Activated T-cell treated with anti-CD3 and anti-CD28 coated beads, Interleukin-2, amount 50 U/mL, for 72 hours (primary cell): ENCODE data around the gene COMMD4. TPM values are rescaled to one million over a fixed set of nuclear protein-coding genes. Genes with fewer than 3 reads are reported as not detected.

Experiments
- ATAC-seq, 2 donors: fragments of 150-1000 bp; cut with Tn5 transposase; replicated peaks in 1 of 2; 2 replicates each; pipeline ENCODE4 v1.10.0; 2021; ENCODE audit warnings: moderate library complexity in 2 of 2, mild to moderate bottlenecking in 1 of 2
- DNase-seq, 2 donors: peaks; one replicate each; pipeline ENCODE4 v3.0.0; 2021 to 2022; ENCODE audit warnings: mixed read lengths in 1 of 2
- H3K27ac Mint-ChIP-seq: one replicate; pipeline ENCODE4 v1.8.0; 2022; ENCODE audit warnings: mild to moderate bottlenecking, moderate library complexity, mixed read lengths
- H3K27me3 Mint-ChIP-seq: one replicate; pipeline ENCODE4 v1.8.0; 2022; ENCODE audit warnings: low read depth, mixed read lengths
- H3K36me3 Mint-ChIP-seq, 2 donors: one replicate each; pipeline ENCODE4 v1.8.0; 2022; ENCODE audit warnings: mixed read lengths in 2 of 2, mild to moderate bottlenecking in 1 of 2; ENCODE audit not compliant: insufficient read depth in 2 of 2
- H3K4me1 Mint-ChIP-seq: one replicate; pipeline ENCODE4 v1.8.0; 2022; ENCODE audit warnings: low read depth, mixed read lengths
- H3K4me3 Mint-ChIP-seq, 2 donors: one replicate each; pipeline ENCODE4 v1.8.0; 2022; ENCODE audit warnings: mild to moderate bottlenecking in 2 of 2, mixed read lengths in 2 of 2, moderate library complexity in 2 of 2
- H3K9me3 Mint-ChIP-seq, 2 donors: one replicate each; pipeline ENCODE4 v1.8.0; 2022; ENCODE audit warnings: mixed read lengths in 2 of 2
- total RNA-seq, 2 donors: library from RNA; stranded (reverse); gene quantifications; one replicate each; pipeline ENCODE4 v1.2.3, GENCODE V29; 2022

COMMD4 gene
- total RNA-seq, 2 donors from 2014 or later: 50.6 to 61.1 TPM

DNA sequence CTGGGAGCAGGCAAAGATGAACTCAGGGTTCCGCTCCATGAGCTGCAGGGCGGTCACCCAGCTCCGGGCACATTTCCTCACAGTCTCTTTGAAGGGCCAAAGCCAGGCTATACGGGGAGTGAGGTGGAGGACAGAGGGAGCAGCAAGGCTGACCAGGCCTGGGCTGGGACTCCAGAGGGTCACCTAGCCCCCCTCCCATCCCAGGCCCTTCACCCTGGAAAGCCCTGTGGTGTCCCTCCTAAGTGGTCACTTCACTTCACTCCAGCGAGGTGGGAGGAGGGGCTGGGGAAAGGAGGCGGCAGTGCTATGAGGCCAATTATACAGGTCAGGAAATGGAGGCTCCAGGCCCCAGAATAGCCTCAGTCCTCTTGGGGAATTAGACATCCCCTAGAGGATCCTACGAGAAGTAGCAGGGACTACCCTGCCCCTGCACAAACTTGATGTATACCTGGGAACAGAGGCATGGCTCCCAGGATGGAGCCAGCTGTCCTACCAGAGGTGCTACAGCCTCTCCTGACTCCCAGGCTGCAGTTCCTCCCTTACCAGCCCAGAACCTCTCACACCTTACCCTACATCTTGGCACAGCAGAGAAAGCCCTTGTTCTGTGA, 26.9 kb downstream of the COMMD4 start:
- no peak overlapping the region for H3K27ac Mint-ChIP-seq
- DNase-seq (no peak), ATAC-seq (no peak)
- peaks cover 6% of the 10 kb centered on the region for H3K4me1 Mint-ChIP-seq
- no peaks in the 10 kb centered on the region for H3K27me3 Mint-ChIP-seq
- no peak overlapping the region for H3K4me3 Mint-ChIP-seq
- no peaks in the 10 kb centered on the region for H3K9me3 Mint-ChIP-seq
- H3K36me3 Mint-ChIP-seq: peaks cover 0 to 2% of the 10 kb centered on the region in 2 donors

DNA sequence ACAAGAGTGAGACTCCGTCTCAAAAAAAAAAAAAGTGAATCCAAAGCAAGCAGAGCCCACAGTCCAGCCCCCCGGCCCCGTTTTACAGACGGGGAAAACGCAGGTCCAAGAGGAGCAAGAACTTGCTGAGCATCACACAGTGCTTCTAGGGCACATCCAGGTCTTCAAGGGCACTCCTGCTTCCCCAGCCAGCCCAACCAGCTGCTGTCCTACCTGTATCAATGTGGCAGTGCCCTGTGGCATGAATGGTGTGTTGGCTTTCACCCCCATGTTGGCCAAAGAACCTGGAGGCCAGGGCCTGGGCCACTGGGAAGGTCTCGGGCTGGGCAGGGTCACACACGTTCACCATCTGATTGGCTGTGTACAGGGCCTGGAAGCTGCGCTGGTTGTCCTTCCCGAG, 27.9 kb downstream of the COMMD4 start:
- Mint-ChIP-seq H3K27me3 (no peaks in the 10 kb centered on the region), H3K36me3 (peaks cover 0 to 2% of the 10 kb centered on the region in 2 donors), H3K9me3 (no peaks in the 10 kb centered on the region), H3K4me1 (peaks cover 9% of the 10 kb centered on the region), H3K27ac (no peak overlapping the region), H3K4me3 (no peak overlapping the region)
- DNase-seq (no peak), ATAC-seq (no peak)

DNA sequence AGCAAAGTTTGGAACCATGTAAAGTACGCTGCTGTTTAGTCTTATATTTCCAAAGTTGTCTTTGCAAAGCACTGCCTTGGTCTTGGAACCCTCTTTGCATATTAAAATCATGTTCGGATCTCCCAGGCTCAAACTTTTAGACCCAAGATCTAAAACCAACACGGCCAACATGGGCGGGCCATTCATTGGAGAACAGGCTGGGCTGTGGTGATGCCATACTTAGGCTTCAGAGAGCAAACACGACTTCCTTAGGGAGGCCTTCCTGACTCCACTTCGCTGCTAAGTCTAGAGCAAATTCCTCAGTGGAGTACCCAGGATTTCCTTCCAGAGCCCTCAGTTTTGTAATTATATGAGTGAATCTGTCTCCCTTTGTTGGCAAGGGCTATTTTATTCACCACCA, 29.0 kb downstream of the COMMD4 start:
- Mint-ChIP-seq H3K36me3 (peaks cover 0 to 2% of the 10 kb centered on the region in 2 donors), H3K9me3 (no peaks in the 10 kb centered on the region), H3K4me1 (peaks cover 20% of the 10 kb centered on the region), H3K27ac (no peak overlapping the region), H3K27me3 (no peaks in the 10 kb centered on the region), H3K4me3 (no peak overlapping the region)
- DNase-seq: no peak
- no peak for ATAC-seq

- no peak overlapping the region for H3K4me3 Mint-ChIP-seq
- H3K9me3 Mint-ChIP-seq: no peaks in the 10 kb centered on the region
- no peak for ATAC-seq
- H3K36me3 Mint-ChIP-seq: no peaks in the 10 kb centered on the region
- H3K4me1 Mint-ChIP-seq: peaks cover 22% of the 10 kb centered on the region
- no peaks in the 10 kb centered on the region for H3K27me3 Mint-ChIP-seq
- no peak for DNase-seq
- H3K27ac Mint-ChIP-seq: no peak overlapping the region
Measured at GRCh38 chr15:75366163-75366562, 30.3 kb downstream of the COMMD4 start.

GRCh38 chr15:75367006-75367405, 31.1 kb downstream of the COMMD4 start:
- Mint-ChIP-seq H3K4me1 (peaks cover 22% of the 10 kb centered on the region), H3K36me3 (no peaks in the 10 kb centered on the region), H3K9me3 (no peaks in the 10 kb centered on the region), H3K27me3 (no peaks in the 10 kb centered on the region), H3K4me3 (peak overlapping the region in 1 of 2 donors; percentile 88), H3K27ac (no peak overlapping the region)
- ATAC-seq (no peak), DNase-seq (no peak)

GRCh38 chr15:75367406-75367912, 31.6 kb downstream of the COMMD4 start:
- Mint-ChIP-seq H3K4me3 (peak overlapping the region; percentile 88 to 91), H3K4me1 (peaks cover 22% of the 10 kb centered on the region), H3K27ac (peak overlapping the region; percentile 25), H3K36me3 (no peaks in the 10 kb centered on the region), H3K27me3 (no peaks in the 10 kb centered on the region), H3K9me3 (no peaks in the 10 kb centered on the region)
- DNase-seq (no peak), ATAC-seq (no peak)

- H3K4me3 Mint-ChIP-seq: peak within 1 kb of the TSS; percentile 88 to 91
- DNase-seq: peak; percentile 96 to 97
- peaks cover 22% of the 10 kb centered on the region for H3K4me1 Mint-ChIP-seq
- H3K27ac Mint-ChIP-seq: peak within 1 kb of the TSS; percentile 79
- peaks cover 0 to 4% of the 10 kb centered on the region in 2 donors for H3K36me3 Mint-ChIP-seq
- ATAC-seq: peak; percentile 92
- no peaks in the 10 kb centered on the region for H3K9me3 Mint-ChIP-seq
- H3K27me3 Mint-ChIP-seq: no peaks in the 10 kb centered on the region
Measured at GRCh38 chr15:75367913-75368688, 32.2 kb downstream of the COMMD4 start, which contains the start of gene MAN2C1. Gene MAN2C1, minus strand, starts transcription at chr15:75368607. Its CDS starts 24 bp downstream, at chr15:75368583.

DNA sequence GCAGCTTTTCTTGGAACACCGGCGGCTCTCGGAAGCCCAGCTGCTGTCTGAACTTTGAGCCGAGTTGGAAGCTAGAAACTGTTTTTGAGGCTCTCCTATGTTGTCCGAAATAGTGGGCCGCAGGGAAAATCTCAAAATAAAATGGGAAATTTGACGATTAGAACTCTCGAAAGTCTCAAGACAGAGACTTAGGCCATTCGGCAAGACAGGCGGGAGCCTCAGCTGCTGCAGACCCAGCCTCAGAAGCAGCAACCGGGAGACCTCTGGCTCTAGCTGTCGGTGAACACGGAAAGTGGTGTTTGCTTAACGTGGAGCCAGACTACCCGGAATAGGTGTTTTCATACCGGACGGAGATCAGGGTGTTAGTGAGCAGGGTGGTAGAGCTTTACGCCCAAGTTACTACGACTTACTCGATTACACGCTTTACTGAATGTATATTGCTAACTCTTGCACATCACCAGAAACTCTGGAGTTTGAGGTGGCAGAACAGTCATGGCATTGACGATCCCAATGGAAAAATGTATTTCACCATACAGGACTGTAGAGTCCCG, 32.9 kb downstream of the COMMD4 start:
- H3K36me3 Mint-ChIP-seq: peaks cover 0 to 6% of the 10 kb centered on the region in 2 donors
- DNase-seq (peak in 1 of 2 donors; percentile 33), ATAC-seq (peak in 1 of 2 donors; percentile 1)
- peak overlapping the region; percentile 88 to 91 for H3K4me3 Mint-ChIP-seq
- peaks cover 22% of the 10 kb centered on the region for H3K4me1 Mint-ChIP-seq
- H3K9me3 Mint-ChIP-seq: no peaks in the 10 kb centered on the region
- peak overlapping the region; percentile 79 for H3K27ac Mint-ChIP-seq
- no peaks in the 10 kb centered on the region for H3K27me3 Mint-ChIP-seq

DNA sequence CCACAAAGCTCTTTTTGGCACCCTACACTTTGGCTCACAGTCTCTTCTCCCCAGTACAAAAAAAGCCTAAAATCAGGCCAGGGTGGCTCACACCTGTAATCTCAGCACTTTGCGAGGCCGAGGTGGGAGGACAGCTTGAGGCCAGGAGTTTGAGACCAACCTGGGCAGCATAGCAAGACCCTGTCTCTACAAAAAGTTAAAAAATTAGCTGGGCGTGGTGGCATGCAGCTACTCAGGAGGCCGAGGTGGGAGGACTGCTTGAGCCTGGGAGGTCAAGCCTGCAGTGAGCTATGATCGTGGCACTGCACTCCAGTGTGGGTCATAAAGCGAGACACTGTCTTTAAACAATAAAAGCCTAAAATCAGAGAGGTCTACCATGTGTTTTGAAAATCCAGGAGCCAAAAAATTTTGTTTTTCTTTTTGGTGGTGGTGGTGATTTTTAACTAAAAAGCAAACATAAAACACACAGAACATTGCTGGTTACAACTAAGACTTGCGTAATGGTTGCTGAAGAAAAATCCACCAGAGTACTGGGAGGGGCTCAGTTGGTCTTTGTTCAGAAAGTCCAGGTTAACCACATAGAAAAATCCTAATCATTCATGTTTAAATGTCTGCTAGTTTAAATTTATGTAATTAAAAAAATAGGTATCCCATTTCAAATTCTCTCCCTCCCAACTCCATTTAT, 34.2 kb downstream of the COMMD4 start:
- no peaks in the 10 kb centered on the region for H3K9me3 Mint-ChIP-seq
- ATAC-seq (no peak), DNase-seq (no peak)
- H3K27me3 Mint-ChIP-seq: no peaks in the 10 kb centered on the region
- peaks cover 4 to 15% of the 10 kb centered on the region in 2 donors for H3K36me3 Mint-ChIP-seq
- peak overlapping the region; percentile 88 to 91 for H3K4me3 Mint-ChIP-seq
- H3K27ac Mint-ChIP-seq: peak overlapping the region; percentile 79
- H3K4me1 Mint-ChIP-seq: peaks cover 22% of the 10 kb centered on the region

DNA sequence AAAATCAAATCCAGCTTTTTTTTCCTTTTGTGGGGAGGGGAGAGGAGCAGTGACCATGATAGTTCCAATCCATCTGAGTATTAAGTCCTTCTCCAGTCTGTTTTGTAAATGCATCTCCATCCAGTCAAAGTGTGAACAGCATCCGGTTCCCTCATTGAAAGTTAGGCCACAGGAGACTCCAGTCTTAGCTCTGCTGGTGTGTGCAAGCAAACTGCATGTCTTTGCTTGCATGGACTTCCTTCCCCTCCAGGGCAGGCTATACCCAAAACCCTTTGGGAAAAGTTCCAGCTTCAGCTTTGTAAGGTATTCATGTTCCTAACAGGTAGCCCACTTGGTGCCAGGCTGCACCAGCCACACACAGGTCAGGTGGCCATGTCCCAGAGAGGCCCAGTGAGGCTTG, 35.6 kb downstream of the COMMD4 start:
- H3K27ac Mint-ChIP-seq: peak overlapping the region; percentile 24
- no peaks in the 10 kb centered on the region for H3K27me3 Mint-ChIP-seq
- H3K9me3 Mint-ChIP-seq: no peaks in the 10 kb centered on the region
- no peak for DNase-seq
- H3K4me3 Mint-ChIP-seq: no peak overlapping the region
- H3K4me1 Mint-ChIP-seq: peaks cover 22% of the 10 kb centered on the region
- no peak for ATAC-seq
- peaks cover 4 to 23% of the 10 kb centered on the region in 2 donors for H3K36me3 Mint-ChIP-seq

GRCh38 chr15:75371901-75372688, 36.2 kb downstream of the COMMD4 start:
- peaks cover 5 to 24% of the 10 kb centered on the region in 2 donors for H3K36me3 Mint-ChIP-seq
- no peak for ATAC-seq
- H3K27me3 Mint-ChIP-seq: no peaks in the 10 kb centered on the region
- H3K4me3 Mint-ChIP-seq: no peak overlapping the region
- no peaks in the 10 kb centered on the region for H3K9me3 Mint-ChIP-seq
- no peak overlapping the region for H3K27ac Mint-ChIP-seq
- peaks cover 22% of the 10 kb centered on the region for H3K4me1 Mint-ChIP-seq
- DNase-seq: no peak

- H3K27me3 Mint-ChIP-seq: no peaks in the 10 kb centered on the region
Measured at GRCh38 chr15:75380773-75381172, 44.9 kb downstream of the COMMD4 start.

More at GRCh38 chr15:75380773-75381172, 44.9 kb downstream of the COMMD4 start:
- Mint-ChIP-seq H3K4me3 (no peak overlapping the region), H3K9me3 (no peaks in the 10 kb centered on the region), H3K27ac (peak overlapping the region; percentile 26), H3K4me1 (peaks cover 4% of the 10 kb centered on the region), H3K36me3 (peaks cover 7 to 34% of the 10 kb centered on the region in 2 donors)
- DNase-seq (no peak), ATAC-seq (no peak)
